HCT116 (cell line): ENCODE results near the gene GMIP. TPM values are rescaled to one million over a fixed set of nuclear protein-coding genes. Genes with fewer than 3 reads are reported as not detected.

Source experiments
- ATAC-seq: fragments of 200-7000 bp; cut with Tn5 transposase; 2 replicates; pipeline ENCODE4 v1.9.1; 2020; ENCODE audit warnings: mild to moderate bottlenecking, moderate library complexity
- BruUV-seq: library from RNA; stranded (reverse); fragments of 400-500 nt; replicated peaks from 2 replicates; lab custom pipeline; 2021; lab: Mats Ljungman, UMichigan
- CTCF ChIA-PET: fragments of 300-600 bp; sonication (Branson Sonifier 250); formaldehyde crosslinking; loops from one replicate; lab custom pipeline; 2021; ENCODE audit warnings: antibody characterized with exemption; lab: Charles Lee
- POLR2A ChIA-PET: fragments of 300-600, 350-600 bp; sonication (Branson Sonifier 250); formaldehyde crosslinking; loops from one replicate; lab custom pipeline; 2021; ENCODE audit warnings: antibody characterized with exemption; lab: Charles Lee
- RAD21 ChIA-PET, 2 experiments: fragments of 300-600 bp; sonication (Branson Sonifier 250); formaldehyde crosslinking; loops; one replicate each; lab custom pipeline; 2023; ENCODE audit warnings: low total read pairs in 2 of 2; ENCODE audit not compliant: uncharacterized antibody in 2 of 2, unreplicated experiment in 2 of 2, low non-redundant PET in 1 of 2; lab: Charles Lee
- DNase-seq: peaks from one replicate; pipeline ENCODE4 v3.0.0-alpha.2; 2010; ENCODE audit warnings: low read depth, low spot score
- H2AFZ ChIP-seq: fragments of 200-600 bp; shearing (Covaris generic), sonication (generic); 2 replicates; pipeline ENCODE4 v1.6.1; 2017; ENCODE audit warnings: low read depth, mixed run types, mixed read lengths, antibody characterized with exemption, low read length; ENCODE audit not compliant: poor library complexity, severe bottlenecking
- H3K27ac ChIP-seq: 2 replicates; pipeline ENCODE4 v1.5.1; 2012; ENCODE audit warnings: low read depth, low read length
- H3K27me3 ChIP-seq: fragments of 200-600 bp; sonication (generic); 2 replicates; pipeline ENCODE4 v1.6.1; 2016; ENCODE audit warnings: mixed run types, low read length, mixed read lengths; ENCODE audit not compliant: insufficient read depth
- H3K36me3 ChIP-seq, 2 experiments: fragments of 200-500 bp in 1 of 2; fragments of 200-600 bp in 1 of 2; sonication (Bioruptor generic) in 1 of 2; sonication (generic) in 1 of 2; 2 replicates each; pipeline versions ENCODE4 v1.5.1 to v1.6.1; 2014 to 2016; ENCODE audit warnings: low read length in 2 of 2, inconsistent platforms in 1 of 2, mixed read lengths in 1 of 2, mixed run types in 1 of 2; ENCODE audit not compliant: insufficient read depth in 2 of 2, control insufficient read depth in 1 of 2
- H3K4me1 ChIP-seq, 2 experiments: fragments of 200-600 bp in 1 of 2; sonication (generic) in 1 of 2; 2 replicates each; pipeline versions ENCODE4 v1.5.1 to v1.6.1; 2012 to 2017; ENCODE audit warnings: low read length in 2 of 2, inconsistent platforms in 1 of 2, mild to moderate bottlenecking in 1 of 2, mixed read lengths in 1 of 2, mixed run types in 1 of 2, moderate library complexity in 1 of 2; ENCODE audit not compliant: insufficient read depth in 2 of 2, control insufficient read depth in 1 of 2
- H3K4me2 ChIP-seq: fragments of 200-600 bp; sonication (generic); 2 replicates; pipeline ENCODE4 v1.6.1; 2017; ENCODE audit warnings: mixed run types, low read length, mixed read lengths
- H3K4me3 ChIP-seq, 2 experiments: fragments of 200-600 bp in 1 of 2; sonication (generic) in 1 of 2; replicated peaks in 1 of 2; 2 replicates each; pipeline ENCODE4 v1.5.1; 2011 to 2016; ENCODE audit warnings: low read length in 2 of 2, control low read depth in 1 of 2, low read depth in 1 of 2, mild to moderate bottlenecking in 1 of 2, mixed read lengths in 1 of 2, mixed run types in 1 of 2
- H3K79me2 ChIP-seq: fragments of 200-600 bp; sonication (generic); 2 replicates; pipeline ENCODE4 v1.6.1; 2017; ENCODE audit warnings: mild to moderate bottlenecking, mixed run types, low read length, moderate library complexity, mixed read lengths; ENCODE audit not compliant: insufficient read depth
- H3K9ac ChIP-seq: fragments of 200-600 bp; sonication (generic); 2 replicates; pipeline ENCODE4 v1.6.1; 2016; ENCODE audit warnings: low read length, mixed read lengths
- H3K9me2 ChIP-seq: fragments of 200-600 bp; sonication (generic), shearing (Covaris generic); 2 replicates; pipeline ENCODE4 v1.6.1; 2017; ENCODE audit warnings: mixed run types, mild to moderate bottlenecking, moderate library complexity; ENCODE audit not compliant: insufficient read depth
- H3K9me3 ChIP-seq, 2 experiments: fragments of 200-500 bp in 1 of 2; fragments of 200-600 bp in 1 of 2; sonication (Bioruptor generic) in 1 of 2; sonication (generic) in 1 of 2; 2 replicates each; pipeline ENCODE4 v1.6.1; 2014 to 2017; ENCODE audit warnings: low read length in 2 of 2, mixed read lengths in 2 of 2, inconsistent platforms in 1 of 2, low read depth in 1 of 2, mild to moderate bottlenecking in 1 of 2, mixed run types in 1 of 2, moderate library complexity in 1 of 2; ENCODE audit not compliant: control insufficient read depth in 1 of 2, insufficient read depth in 1 of 2
- H4K20me1 ChIP-seq: fragments of 200-600 bp; sonication (generic), shearing (Covaris generic); 2 replicates; pipeline ENCODE4 v1.6.1; 2017; ENCODE audit warnings: mixed run types, mild to moderate bottlenecking, moderate library complexity; ENCODE audit not compliant: insufficient read depth
- CBX3 ChIP-seq: IDR thresholded peaks from 2 replicates; pipeline ENCODE4 v1.6.1; 2012; ENCODE audit warnings: low read depth
- CEBPB ChIP-seq: IDR thresholded peaks from 2 replicates; pipeline ENCODE4 v1.6.1; 2012; ENCODE audit warnings: low read depth
- EGR1 ChIP-seq: IDR thresholded peaks from 2 replicates; pipeline ENCODE4 v1.6.1; 2012; ENCODE audit warnings: low read depth
- ELF1 ChIP-seq: IDR thresholded peaks from 2 replicates; pipeline ENCODE4 v1.6.1; 2012; ENCODE audit warnings: low read depth, borderline replicate concordance
- EZH2phosphoT487 ChIP-seq: fragments of 200-600 bp; IDR thresholded peaks from 2 replicates; pipeline ENCODE4 v1.6.1; 2018; ENCODE audit warnings: antibody characterized with exemption, borderline replicate concordance
- POLR2A ChIP-seq: IDR thresholded peaks from 2 replicates; pipeline ENCODE4 v1.7.0; 2011; ENCODE audit warnings: borderline replicate concordance; ENCODE audit not compliant: insufficient read depth, insufficient read length; ENCODE audit errors: extremely low read depth
- POLR2AphosphoS5 ChIP-seq: IDR thresholded peaks from 2 replicates; pipeline ENCODE4 v1.6.1; 2011; ENCODE audit warnings: mild to moderate bottlenecking, low read depth, low read length, moderate library complexity
- RAD21 ChIP-seq: IDR thresholded peaks from 2 replicates; pipeline ENCODE4 v1.6.1; 2012; ENCODE audit warnings: low read depth, mild to moderate bottlenecking
- SP1 ChIP-seq: IDR thresholded peaks from 2 replicates; pipeline ENCODE4 v1.6.1; 2012; ENCODE audit warnings: low read depth
- SRF ChIP-seq: IDR thresholded peaks from 2 replicates; pipeline ENCODE4 v1.6.1; 2012; ENCODE audit warnings: low read depth
- YY1 ChIP-seq: IDR thresholded peaks from 2 replicates; pipeline ENCODE4 v1.6.1; 2011; ENCODE audit warnings: low read length, low read depth, moderate library complexity, mild to moderate bottlenecking; ENCODE audit not compliant: insufficient replicate concordance; ENCODE audit errors: extremely low read depth
- ZFX ChIP-seq: fragments of 450-650 bp; IDR thresholded peaks from 2 replicates; pipeline ENCODE4 v1.6.1; 2017
- intact Hi-C: fragments of 100-400 bp; cut with micrococcal nuclease; formaldehyde crosslinking; loops from 2 replicates; pipeline ENCODE4 v1.10.0; 2022
- total RNA-seq: library from RNA; stranded (reverse); gene quantifications from one replicate; pipeline ENCODE4 v1.2.1, GENCODE V29; 2021; ENCODE audit not compliant: unreplicated experiment
- TF ChIP-seq, protein P1 (sequence below): IDR thresholded peaks from 2 replicates; pipeline ENCODE4 v1.6.1; 2012
- TF ChIP-seq, protein P2 (sequence below): IDR thresholded peaks from 2 replicates; pipeline ENCODE4 v1.6.1; 2012; ENCODE audit warnings: low read depth

Gene GMIP
- total RNA-seq, 1 experiment from 2014 or later = 16.3 TPM

DNA sequence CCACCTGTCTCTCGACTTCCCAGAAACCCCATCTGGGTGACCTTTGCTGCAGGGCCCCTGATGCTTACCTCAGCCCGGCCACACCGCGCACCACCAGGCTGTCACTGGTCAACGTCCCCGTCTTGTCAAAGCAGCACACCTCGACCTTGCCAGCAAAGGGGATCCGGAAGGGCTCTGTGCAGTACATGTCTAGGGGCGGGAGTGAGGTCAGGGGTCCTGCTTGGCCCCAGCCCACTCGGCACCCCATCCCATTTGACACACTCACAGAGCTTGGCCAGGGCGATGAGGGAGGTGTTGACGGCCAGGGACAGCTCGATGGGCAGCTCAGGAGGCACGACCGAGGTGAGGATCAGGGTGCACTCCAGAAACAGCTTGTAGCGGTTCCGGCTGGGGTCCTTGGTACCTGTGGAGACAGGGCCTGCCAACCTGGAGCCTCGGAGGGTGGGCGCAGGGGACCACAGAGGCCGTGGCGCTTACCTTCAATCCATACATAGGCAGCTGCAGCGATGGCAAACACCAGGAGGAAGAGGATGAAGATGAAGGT is 11.7 kb upstream of the GMIP start:
- peaks cover 56 to 61% of the 10 kb centered on the region in 2 experiments for H3K36me3 ChIP-seq
- intact Hi-C loops = no loop called here
- CTCF ChIA-PET = no interaction called here

More for the DNA sequence above, 11.7 kb upstream of the GMIP start:
- Histone ChIP-seq H3K9ac (no peak overlapping the region), H3K27ac (no peak overlapping the region), H3K9me3 (no peaks in the 10 kb centered on the region), H4K20me1 (no peaks in the 10 kb centered on the region), H3K4me3 (no peak overlapping the region), H3K4me2 (no peak overlapping the region), H3K4me1 (peaks cover 0 to 6% of the 10 kb centered on the region in 2 experiments; a peak in 1 of 4 replicates), H2AFZ (no peak overlapping the region), H3K9me2 (no peaks in the 10 kb centered on the region), H3K27me3 (no peaks in the 10 kb centered on the region), H3K79me2 (peaks cover 13% of the 10 kb centered on the region)
- no TSS peak for BruUV-seq
- DNase-seq (no peak), ATAC-seq (no peak)
- ChIA-PET RAD21 (no interaction called here), POLR2A (no interaction called here)
- TF ChIP-seq CBX3 = no peak
- no peak for TF ChIP-seq ELF1
- TF ChIP-seq YY1 = no peak
- TF ChIP-seq, protein P1, sequence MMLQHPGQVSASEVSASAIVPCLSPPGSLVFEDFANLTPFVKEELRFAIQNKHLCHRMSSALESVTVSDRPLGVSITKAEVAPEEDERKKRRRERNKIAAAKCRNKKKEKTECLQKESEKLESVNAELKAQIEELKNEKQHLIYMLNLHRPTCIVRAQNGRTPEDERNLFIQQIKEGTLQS = no peak
- TF ChIP-seq RAD21 = no peak
- no peak for TF ChIP-seq POLR2AphosphoS5
- TF ChIP-seq SRF = no peak
- TF ChIP-seq ZFX = no peak
- TF ChIP-seq, protein P2, sequence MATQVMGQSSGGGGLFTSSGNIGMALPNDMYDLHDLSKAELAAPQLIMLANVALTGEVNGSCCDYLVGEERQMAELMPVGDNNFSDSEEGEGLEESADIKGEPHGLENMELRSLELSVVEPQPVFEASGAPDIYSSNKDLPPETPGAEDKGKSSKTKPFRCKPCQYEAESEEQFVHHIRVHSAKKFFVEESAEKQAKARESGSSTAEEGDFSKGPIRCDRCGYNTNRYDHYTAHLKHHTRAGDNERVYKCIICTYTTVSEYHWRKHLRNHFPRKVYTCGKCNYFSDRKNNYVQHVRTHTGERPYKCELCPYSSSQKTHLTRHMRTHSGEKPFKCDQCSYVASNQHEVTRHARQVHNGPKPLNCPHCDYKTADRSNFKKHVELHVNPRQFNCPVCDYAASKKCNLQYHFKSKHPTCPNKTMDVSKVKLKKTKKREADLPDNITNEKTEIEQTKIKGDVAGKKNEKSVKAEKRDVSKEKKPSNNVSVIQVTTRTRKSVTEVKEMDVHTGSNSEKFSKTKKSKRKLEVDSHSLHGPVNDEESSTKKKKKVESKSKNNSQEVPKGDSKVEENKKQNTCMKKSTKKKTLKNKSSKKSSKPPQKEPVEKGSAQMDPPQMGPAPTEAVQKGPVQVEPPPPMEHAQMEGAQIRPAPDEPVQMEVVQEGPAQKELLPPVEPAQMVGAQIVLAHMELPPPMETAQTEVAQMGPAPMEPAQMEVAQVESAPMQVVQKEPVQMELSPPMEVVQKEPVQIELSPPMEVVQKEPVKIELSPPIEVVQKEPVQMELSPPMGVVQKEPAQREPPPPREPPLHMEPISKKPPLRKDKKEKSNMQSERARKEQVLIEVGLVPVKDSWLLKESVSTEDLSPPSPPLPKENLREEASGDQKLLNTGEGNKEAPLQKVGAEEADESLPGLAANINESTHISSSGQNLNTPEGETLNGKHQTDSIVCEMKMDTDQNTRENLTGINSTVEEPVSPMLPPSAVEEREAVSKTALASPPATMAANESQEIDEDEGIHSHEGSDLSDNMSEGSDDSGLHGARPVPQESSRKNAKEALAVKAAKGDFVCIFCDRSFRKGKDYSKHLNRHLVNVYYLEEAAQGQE = no peak
- no peak for TF ChIP-seq EGR1
- TF ChIP-seq POLR2A = no peak
- no peak for TF ChIP-seq CEBPB
- TF ChIP-seq EZH2phosphoT487 = no peak
- no peak for TF ChIP-seq SP1
- TF ChIP-seq, all 23 proteins: peak for 0
